HCT116 (cell line): ENCODE data around the gene SURF6. TPM values are rescaled to one million over a fixed set of nuclear protein-coding genes. Genes with fewer than 3 reads are reported as not detected.

Source experiments
- ATAC-seq: fragments of 200-7000 bp; cut with Tn5 transposase; 2 replicates; pipeline ENCODE4 v1.9.1; 2020; ENCODE audit warnings: mild to moderate bottlenecking, moderate library complexity
- BruUV-seq: library from RNA; stranded (reverse); fragments of 400-500 nt; replicated peaks from 2 replicates; lab custom pipeline; 2021; lab: Mats Ljungman, UMichigan
- CTCF ChIA-PET: fragments of 300-600 bp; sonication (Branson Sonifier 250); formaldehyde crosslinking; loops from one replicate; lab custom pipeline; 2021; ENCODE audit warnings: antibody characterized with exemption; lab: Charles Lee
- POLR2A ChIA-PET: fragments of 300-600, 350-600 bp; sonication (Branson Sonifier 250); formaldehyde crosslinking; loops from one replicate; lab custom pipeline; 2021; ENCODE audit warnings: antibody characterized with exemption; lab: Charles Lee
- RAD21 ChIA-PET, 2 experiments: fragments of 300-600 bp; sonication (Branson Sonifier 250); formaldehyde crosslinking; loops; one replicate each; lab custom pipeline; 2023; ENCODE audit warnings: low total read pairs in 2 of 2; ENCODE audit not compliant: uncharacterized antibody in 2 of 2, unreplicated experiment in 2 of 2, low non-redundant PET in 1 of 2; lab: Charles Lee
- DNase-seq: peaks from one replicate; pipeline ENCODE4 v3.0.0-alpha.2; 2010; ENCODE audit warnings: low read depth, low spot score
- H2AFZ ChIP-seq: fragments of 200-600 bp; shearing (Covaris generic), sonication (generic); 2 replicates; pipeline ENCODE4 v1.6.1; 2017; ENCODE audit warnings: low read depth, mixed run types, mixed read lengths, antibody characterized with exemption, low read length; ENCODE audit not compliant: poor library complexity, severe bottlenecking
- H3K27ac ChIP-seq: 2 replicates; pipeline ENCODE4 v1.5.1; 2012; ENCODE audit warnings: low read depth, low read length
- H3K27me3 ChIP-seq: fragments of 200-600 bp; sonication (generic); 2 replicates; pipeline ENCODE4 v1.6.1; 2016; ENCODE audit warnings: mixed run types, low read length, mixed read lengths; ENCODE audit not compliant: insufficient read depth
- H3K36me3 ChIP-seq, 2 experiments: fragments of 200-500 bp in 1 of 2; fragments of 200-600 bp in 1 of 2; sonication (Bioruptor generic) in 1 of 2; sonication (generic) in 1 of 2; 2 replicates each; pipeline versions ENCODE4 v1.5.1 to v1.6.1; 2014 to 2016; ENCODE audit warnings: low read length in 2 of 2, inconsistent platforms in 1 of 2, mixed read lengths in 1 of 2, mixed run types in 1 of 2; ENCODE audit not compliant: insufficient read depth in 2 of 2, control insufficient read depth in 1 of 2
- H3K4me1 ChIP-seq, 2 experiments: fragments of 200-600 bp in 1 of 2; sonication (generic) in 1 of 2; 2 replicates each; pipeline versions ENCODE4 v1.5.1 to v1.6.1; 2012 to 2017; ENCODE audit warnings: low read length in 2 of 2, inconsistent platforms in 1 of 2, mild to moderate bottlenecking in 1 of 2, mixed read lengths in 1 of 2, mixed run types in 1 of 2, moderate library complexity in 1 of 2; ENCODE audit not compliant: insufficient read depth in 2 of 2, control insufficient read depth in 1 of 2
- H3K4me2 ChIP-seq: fragments of 200-600 bp; sonication (generic); 2 replicates; pipeline ENCODE4 v1.6.1; 2017; ENCODE audit warnings: mixed run types, low read length, mixed read lengths
- H3K4me3 ChIP-seq, 2 experiments: fragments of 200-600 bp in 1 of 2; sonication (generic) in 1 of 2; replicated peaks in 1 of 2; 2 replicates each; pipeline ENCODE4 v1.5.1; 2011 to 2016; ENCODE audit warnings: low read length in 2 of 2, control low read depth in 1 of 2, low read depth in 1 of 2, mild to moderate bottlenecking in 1 of 2, mixed read lengths in 1 of 2, mixed run types in 1 of 2
- H3K79me2 ChIP-seq: fragments of 200-600 bp; sonication (generic); 2 replicates; pipeline ENCODE4 v1.6.1; 2017; ENCODE audit warnings: mild to moderate bottlenecking, mixed run types, low read length, moderate library complexity, mixed read lengths; ENCODE audit not compliant: insufficient read depth
- H3K9ac ChIP-seq: fragments of 200-600 bp; sonication (generic); 2 replicates; pipeline ENCODE4 v1.6.1; 2016; ENCODE audit warnings: low read length, mixed read lengths
- H3K9me2 ChIP-seq: fragments of 200-600 bp; sonication (generic), shearing (Covaris generic); 2 replicates; pipeline ENCODE4 v1.6.1; 2017; ENCODE audit warnings: mixed run types, mild to moderate bottlenecking, moderate library complexity; ENCODE audit not compliant: insufficient read depth
- H3K9me3 ChIP-seq, 2 experiments: fragments of 200-500 bp in 1 of 2; fragments of 200-600 bp in 1 of 2; sonication (Bioruptor generic) in 1 of 2; sonication (generic) in 1 of 2; 2 replicates each; pipeline ENCODE4 v1.6.1; 2014 to 2017; ENCODE audit warnings: low read length in 2 of 2, mixed read lengths in 2 of 2, inconsistent platforms in 1 of 2, low read depth in 1 of 2, mild to moderate bottlenecking in 1 of 2, mixed run types in 1 of 2, moderate library complexity in 1 of 2; ENCODE audit not compliant: control insufficient read depth in 1 of 2, insufficient read depth in 1 of 2
- H4K20me1 ChIP-seq: fragments of 200-600 bp; sonication (generic), shearing (Covaris generic); 2 replicates; pipeline ENCODE4 v1.6.1; 2017; ENCODE audit warnings: mixed run types, mild to moderate bottlenecking, moderate library complexity; ENCODE audit not compliant: insufficient read depth
- CBX3 ChIP-seq: IDR thresholded peaks from 2 replicates; pipeline ENCODE4 v1.6.1; 2012; ENCODE audit warnings: low read depth
- CEBPB ChIP-seq: IDR thresholded peaks from 2 replicates; pipeline ENCODE4 v1.6.1; 2012; ENCODE audit warnings: low read depth
- EGR1 ChIP-seq: IDR thresholded peaks from 2 replicates; pipeline ENCODE4 v1.6.1; 2012; ENCODE audit warnings: low read depth
- ELF1 ChIP-seq: IDR thresholded peaks from 2 replicates; pipeline ENCODE4 v1.6.1; 2012; ENCODE audit warnings: low read depth, borderline replicate concordance
- EZH2phosphoT487 ChIP-seq: fragments of 200-600 bp; IDR thresholded peaks from 2 replicates; pipeline ENCODE4 v1.6.1; 2018; ENCODE audit warnings: antibody characterized with exemption, borderline replicate concordance
- JUND ChIP-seq: IDR thresholded peaks from 2 replicates; pipeline ENCODE4 v1.6.1; 2012
- POLR2A ChIP-seq: IDR thresholded peaks from 2 replicates; pipeline ENCODE4 v1.7.0; 2011; ENCODE audit warnings: borderline replicate concordance; ENCODE audit not compliant: insufficient read depth, insufficient read length; ENCODE audit errors: extremely low read depth
- RAD21 ChIP-seq: IDR thresholded peaks from 2 replicates; pipeline ENCODE4 v1.6.1; 2012; ENCODE audit warnings: low read depth, mild to moderate bottlenecking
- SIN3A ChIP-seq: IDR thresholded peaks from 2 replicates; pipeline ENCODE4 v1.6.1; 2012; ENCODE audit warnings: low read depth
- YY1 ChIP-seq: IDR thresholded peaks from 2 replicates; pipeline ENCODE4 v1.6.1; 2011; ENCODE audit warnings: low read length, low read depth, moderate library complexity, mild to moderate bottlenecking; ENCODE audit not compliant: insufficient replicate concordance; ENCODE audit errors: extremely low read depth
- ZFX ChIP-seq: fragments of 450-650 bp; IDR thresholded peaks from 2 replicates; pipeline ENCODE4 v1.6.1; 2017
- ZNF274 ChIP-seq: fragments of 200-500 bp; sonication (Bioruptor generic); IDR thresholded peaks from 2 replicates; pipeline ENCODE4 v1.6.1; 2014; ENCODE audit warnings: mild to moderate bottlenecking, low read depth, low read length, inconsistent platforms
- intact Hi-C: fragments of 100-400 bp; cut with micrococcal nuclease; formaldehyde crosslinking; loops from 2 replicates; pipeline ENCODE4 v1.10.0; 2022
- total RNA-seq: library from RNA; stranded (reverse); gene quantifications from one replicate; pipeline ENCODE4 v1.2.1, GENCODE V29; 2021; ENCODE audit not compliant: unreplicated experiment
- TF ChIP-seq, protein P1 (sequence below): IDR thresholded peaks from 2 replicates; pipeline ENCODE4 v1.6.1; 2012

SURF6 gene
- total RNA-seq, 1 experiment from 2014 or later: 30.1 TPM

DNA sequence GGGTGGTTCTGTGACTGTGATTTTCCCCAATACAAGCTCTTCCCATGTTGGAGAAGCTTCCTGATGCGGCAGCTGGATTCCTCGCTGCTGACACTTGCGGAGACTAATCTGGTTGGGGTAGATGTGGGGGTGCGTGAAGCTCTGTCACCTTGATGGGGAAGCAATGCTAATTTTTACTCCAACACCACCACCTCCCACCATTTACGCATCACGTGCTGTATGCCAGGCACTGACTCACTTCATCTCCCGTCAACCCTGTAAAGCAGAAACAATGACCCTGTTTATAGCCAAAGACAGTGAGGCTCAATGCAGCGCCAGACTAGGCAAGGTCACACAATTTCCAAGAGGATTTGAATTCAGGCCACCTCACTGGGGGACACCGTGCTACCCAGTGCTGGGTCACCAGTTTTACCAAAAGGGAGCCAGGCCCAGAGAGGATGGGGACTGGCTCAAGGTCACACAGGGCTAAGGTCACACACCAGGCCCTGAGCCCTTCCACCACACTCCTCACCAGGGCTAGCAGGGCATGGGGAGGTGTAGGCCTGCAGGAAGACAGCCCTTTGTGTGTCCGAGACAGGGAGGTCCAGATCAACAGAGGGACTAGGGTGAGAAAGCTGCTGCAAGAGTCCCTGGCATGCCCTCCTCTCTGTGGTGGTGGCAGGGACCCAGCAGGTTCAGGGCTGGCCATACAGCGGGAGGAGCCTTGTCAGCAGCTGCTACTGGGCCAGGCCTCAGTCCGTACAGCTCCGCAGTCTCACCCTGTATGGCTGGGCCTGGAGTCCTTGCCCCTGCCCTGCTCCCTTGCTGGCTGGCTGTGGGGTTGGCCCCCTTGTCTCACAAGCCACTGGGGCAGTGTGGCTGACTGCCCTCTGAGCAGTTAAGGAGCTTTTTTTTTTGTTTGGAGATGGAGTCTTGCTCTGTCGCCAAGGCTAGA, 43.4 kb upstream of the SURF6 start (continued):
- no peak for TF ChIP-seq YY1
- TF ChIP-seq ZNF274: no peak
- TF ChIP-seq SIN3A: no peak
- no peak for TF ChIP-seq POLR2A
- TF ChIP-seq, protein P1, sequence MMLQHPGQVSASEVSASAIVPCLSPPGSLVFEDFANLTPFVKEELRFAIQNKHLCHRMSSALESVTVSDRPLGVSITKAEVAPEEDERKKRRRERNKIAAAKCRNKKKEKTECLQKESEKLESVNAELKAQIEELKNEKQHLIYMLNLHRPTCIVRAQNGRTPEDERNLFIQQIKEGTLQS: no peak
- TF ChIP-seq RAD21: no peak
- no peak for TF ChIP-seq CEBPB
- TF ChIP-seq ELF1: no peak
- no peak for TF ChIP-seq EGR1
- no peak for TF ChIP-seq EZH2phosphoT487
- TF ChIP-seq JUND: no peak

DNA sequence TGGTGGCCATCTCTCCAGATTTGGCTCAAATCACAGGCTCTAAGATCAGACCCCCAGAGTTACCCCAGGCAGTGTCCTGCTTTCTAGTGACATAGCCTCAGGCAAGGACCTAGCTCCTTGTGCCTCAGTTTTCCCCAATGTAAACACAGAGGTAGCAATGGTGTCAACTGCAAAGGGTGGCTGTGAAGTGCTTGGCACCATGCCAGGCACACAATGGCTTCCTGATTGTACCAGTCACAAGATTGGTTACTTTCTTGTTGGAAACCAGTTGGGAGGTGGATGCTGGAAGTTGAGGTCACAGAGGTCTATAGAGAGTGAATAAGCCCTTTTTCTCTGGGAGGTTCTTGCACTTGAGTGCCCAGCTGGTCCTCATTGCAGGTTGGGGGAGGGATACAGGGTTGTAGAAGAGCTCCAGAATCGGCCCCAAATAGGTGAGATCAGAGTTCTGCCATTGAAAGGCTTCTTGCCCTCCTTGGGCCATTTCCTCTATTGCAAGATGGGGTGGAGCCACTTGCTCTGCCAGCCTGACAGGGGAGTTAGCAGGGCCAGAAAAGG, 42.5 kb upstream of the SURF6 start:
- Histone ChIP-seq H2AFZ (no peak overlapping the region), H3K9me3 (peaks cover 0 to 10% of the 10 kb centered on the region in 2 experiments; a peak in 1 of 4 replicates), H3K27ac (no peak overlapping the region), H3K27me3 (no peaks in the 10 kb centered on the region), H3K4me3 (no peak overlapping the region), H3K4me2 (peak overlapping the region; percentile 55), H4K20me1 (0 out of 2 replicates have a peak, but pooled peaks cover 6% of the 10 kb centered on the region), H3K36me3 (no peaks in the 10 kb centered on the region; a peak in 1 of 4 replicates), H3K4me1 (peaks cover 21 to 29% of the 10 kb centered on the region in 2 experiments), H3K9me2 (no peaks in the 10 kb centered on the region), H3K9ac (no peak overlapping the region), H3K79me2 (peaks cover 24% of the 10 kb centered on the region)
- DNase-seq: no peak
- no peak for TF ChIP-seq ZFX
- TF ChIP-seq CBX3: no peak
- intact Hi-C loops: no loop called here
- no peak for ATAC-seq
- CTCF ChIA-PET: interaction anchor here (1.0 kb wide), 1 partner anchor 192 kb away, joined by 3 read pairs; no protein-coding TSS in a partner anchor
- POLR2A ChIA-PET: interaction anchor here (2.7 kb wide), 1 partner anchor 30 kb away, joined by 15 read pairs; the partner anchor contains the start of genes MED22 and RPL7A
- RAD21 ChIA-PET: no interaction called here
- no TSS peak for BruUV-seq
